ENCODE measurements around the gene TIMP3.

The TIMP3 gene

GRCh38 chr22:32896891-32897290 lies 95.4 kb downstream of the TIMP3 start:
- H2AK5ac ChIP-seq (ENCODE audit: low read length, severe bottlenecking) = no peak overlapping the region
- no peak overlapping the region for H3K27ac ChIP-seq (ENCODE audit: low read length, poor library complexity, severe bottlenecking)
- no peaks in the 10 kb centered on the region for H3K36me3 ChIP-seq (ENCODE audit: control insufficient read depth in 1 of 2, insufficient read depth in 2 of 2, low read depth in 1 of 2, low read length in 2 of 2)
- no peak overlapping the region for H4K8ac ChIP-seq (ENCODE audit: low read length)
- 95% methylated on average over 7 of the region's 7 CpGs for WGBS
- no peaks in the 10 kb centered on the region for H3K79me1 ChIP-seq (replicated peaks; ENCODE audit: low read length, poor library complexity, severe bottlenecking)
- H2BK5ac ChIP-seq (ENCODE audit: low read depth, low read length, poor library complexity, severe bottlenecking) = no peak overlapping the region
- H3K4me2 ChIP-seq (ENCODE audit: low read length, poor library complexity, severe bottlenecking) = no peak overlapping the region
- H3K9ac ChIP-seq (ENCODE audit: low read length) = no peak overlapping the region
- no peak overlapping the region for H3K14ac ChIP-seq (ENCODE audit: low read length in 2 of 2)
- H3K23ac ChIP-seq (ENCODE audit: low read length in 2 of 2) = no peak overlapping the region
- H2BK120ac ChIP-seq (ENCODE audit: low read depth, low read length) = no peak overlapping the region
- no peak overlapping the region for H3K4ac ChIP-seq (ENCODE audit: low read depth in 1 of 2, low read length in 2 of 2)
- H2BK15ac ChIP-seq (ENCODE audit: low read depth, poor library complexity, severe bottlenecking) = no peak overlapping the region
- no peaks in the 10 kb centered on the region for H3K4me1 ChIP-seq (ENCODE audit: control insufficient read depth, insufficient read depth, low read depth, low read length)
- peaks cover 0 to 59% of the 10 kb centered on the region in 2 experiments for H3K27me3 ChIP-seq (ENCODE audit: control insufficient read depth in 1 of 2, insufficient read depth in 1 of 2, low read length in 2 of 2)
- no peak overlapping the region for H2AFZ ChIP-seq (ENCODE audit: low read depth, low read length)
- H3K18ac ChIP-seq (ENCODE audit: low read depth in 1 of 2, low read length in 2 of 2) = no peak overlapping the region
- no peak overlapping the region for H3K4me3 ChIP-seq (ENCODE audit: insufficient read depth in 1 of 2, low read depth in 1 of 2, low read length in 2 of 2)
- H3K9me3 ChIP-seq (ENCODE audit: control insufficient read depth, low read length) = no peaks in the 10 kb centered on the region
- H2BK12ac ChIP-seq (ENCODE audit: low read length in 2 of 2) = no peak overlapping the region
- DNase-seq = no peak
- H4K91ac ChIP-seq (ENCODE audit: low read length) = no peak overlapping the region

GRCh38 chr22:32897400-32897799 lies 95.9 kb downstream of the TIMP3 start:
- Histone ChIP-seq H3K9ac (ENCODE audit: low read length) (no peak overlapping the region), H3K36me3 (ENCODE audit: control insufficient read depth in 1 of 2, insufficient read depth in 2 of 2, low read depth in 1 of 2, low read length in 2 of 2) (no peaks in the 10 kb centered on the region), H2BK5ac (ENCODE audit: low read depth, low read length, poor library complexity, severe bottlenecking) (no peak overlapping the region), H3K27ac (ENCODE audit: low read length, poor library complexity, severe bottlenecking) (no peak overlapping the region), H3K4me2 (ENCODE audit: low read length, poor library complexity, severe bottlenecking) (no peak overlapping the region), H2AK5ac (ENCODE audit: low read length, severe bottlenecking) (no peak overlapping the region), H2AFZ (ENCODE audit: low read depth, low read length) (no peak overlapping the region), H3K9me3 (ENCODE audit: control insufficient read depth, low read length) (no peaks in the 10 kb centered on the region), H3K4me3 (ENCODE audit: insufficient read depth in 1 of 2, low read depth in 1 of 2, low read length in 2 of 2) (no peak overlapping the region), H3K27me3 (ENCODE audit: control insufficient read depth in 1 of 2, insufficient read depth in 1 of 2, low read length in 2 of 2) (peaks cover 0 to 62% of the 10 kb centered on the region in 2 experiments), H2BK15ac (ENCODE audit: low read depth, poor library complexity, severe bottlenecking) (no peak overlapping the region), H3K4ac (ENCODE audit: low read depth in 1 of 2, low read length in 2 of 2) (no peak overlapping the region), H3K18ac (ENCODE audit: low read depth in 1 of 2, low read length in 2 of 2) (no peak overlapping the region), H3K23ac (ENCODE audit: low read length in 2 of 2) (no peak overlapping the region), H3K4me1 (ENCODE audit: control insufficient read depth, insufficient read depth, low read depth, low read length) (no peaks in the 10 kb centered on the region), H3K14ac (ENCODE audit: low read length in 2 of 2) (no peak overlapping the region), H2BK120ac (ENCODE audit: low read depth, low read length) (no peak overlapping the region), H3K79me1 (replicated peaks; ENCODE audit: low read length, poor library complexity, severe bottlenecking) (no peaks in the 10 kb centered on the region), H4K91ac (ENCODE audit: low read length) (no peak overlapping the region), H2BK12ac (ENCODE audit: low read length in 2 of 2) (no peak overlapping the region), H4K8ac (ENCODE audit: low read length) (no peak overlapping the region)
- 80% methylated on average over 5 of the region's 5 CpGs for WGBS
- DNase-seq = peak; percentile 70

GRCh38 chr22:32900886-32901635 lies 99.6 kb downstream of the TIMP3 start:
- Histone ChIP-seq H3K9me3 (ENCODE audit: control insufficient read depth, low read length) (no peaks in the 10 kb centered on the region), H3K4ac (ENCODE audit: low read depth in 1 of 2, low read length in 2 of 2) (no peak overlapping the region), H3K4me2 (ENCODE audit: low read length, poor library complexity, severe bottlenecking) (no peak overlapping the region), H2AFZ (ENCODE audit: low read depth, low read length) (no peak overlapping the region), H2BK12ac (ENCODE audit: low read length in 2 of 2) (no peak overlapping the region), H3K23ac (ENCODE audit: low read length in 2 of 2) (no peak overlapping the region), H3K4me1 (ENCODE audit: control insufficient read depth, insufficient read depth, low read depth, low read length) (no peaks in the 10 kb centered on the region), H4K8ac (ENCODE audit: low read length) (no peak overlapping the region), H3K9ac (ENCODE audit: low read length) (no peak overlapping the region), H3K4me3 (ENCODE audit: insufficient read depth in 1 of 2, low read depth in 1 of 2, low read length in 2 of 2) (no peak overlapping the region), H2AK5ac (ENCODE audit: low read length, severe bottlenecking) (no peak overlapping the region), H3K36me3 (ENCODE audit: control insufficient read depth in 1 of 2, insufficient read depth in 2 of 2, low read depth in 1 of 2, low read length in 2 of 2) (no peaks in the 10 kb centered on the region), H4K91ac (ENCODE audit: low read length) (no peak overlapping the region), H3K18ac (ENCODE audit: low read depth in 1 of 2, low read length in 2 of 2) (no peak overlapping the region), H3K27me3 (ENCODE audit: control insufficient read depth in 1 of 2, insufficient read depth in 1 of 2, low read length in 2 of 2) (peaks cover 0 to 38% of the 10 kb centered on the region in 2 experiments), H3K27ac (ENCODE audit: low read length, poor library complexity, severe bottlenecking) (no peak overlapping the region), H2BK15ac (ENCODE audit: low read depth, poor library complexity, severe bottlenecking) (no peak overlapping the region), H2BK120ac (ENCODE audit: low read depth, low read length) (no peak overlapping the region), H3K14ac (ENCODE audit: low read length in 2 of 2) (no peak overlapping the region), H3K79me1 (replicated peaks; ENCODE audit: low read length, poor library complexity, severe bottlenecking) (no peaks in the 10 kb centered on the region), H2BK5ac (ENCODE audit: low read depth, low read length, poor library complexity, severe bottlenecking) (no peak overlapping the region)
- WGBS = 94% methylated on average over 4 of the region's 4 CpGs
- no peak for DNase-seq

GRCh38 chr22:32901925-32902324 lies 100.4 kb downstream of the TIMP3 start:
- no peak overlapping the region for H3K4me3 ChIP-seq (ENCODE audit: insufficient read depth in 1 of 2, low read depth in 1 of 2, low read length in 2 of 2)
- no peak overlapping the region for H3K4me2 ChIP-seq (ENCODE audit: low read length, poor library complexity, severe bottlenecking)
- H3K4me1 ChIP-seq (ENCODE audit: control insufficient read depth, insufficient read depth, low read depth, low read length) = no peaks in the 10 kb centered on the region
- WGBS = no CpG with 5 or more reads among the region's 1 CpG
- peaks cover 0 to 33% of the 10 kb centered on the region in 2 experiments for H3K27me3 ChIP-seq (ENCODE audit: control insufficient read depth in 1 of 2, insufficient read depth in 1 of 2, low read length in 2 of 2)
- no peak overlapping the region for H3K14ac ChIP-seq (ENCODE audit: low read length in 2 of 2)
- no peak overlapping the region for H3K18ac ChIP-seq (ENCODE audit: low read depth in 1 of 2, low read length in 2 of 2)
- no peak for DNase-seq
- H4K91ac ChIP-seq (ENCODE audit: low read length) = no peak overlapping the region
- no peak overlapping the region for H3K23ac ChIP-seq (ENCODE audit: low read length in 2 of 2)
- no peak overlapping the region for H2BK12ac ChIP-seq (ENCODE audit: low read length in 2 of 2)
- no peak overlapping the region for H4K8ac ChIP-seq (ENCODE audit: low read length)
- no peak overlapping the region for H2BK5ac ChIP-seq (ENCODE audit: low read depth, low read length, poor library complexity, severe bottlenecking)
- no peak overlapping the region for H3K27ac ChIP-seq (ENCODE audit: low read length, poor library complexity, severe bottlenecking)
- no peak overlapping the region for H2BK15ac ChIP-seq (ENCODE audit: low read depth, poor library complexity, severe bottlenecking)
- no peak overlapping the region for H2AFZ ChIP-seq (ENCODE audit: low read depth, low read length)
- no peaks in the 10 kb centered on the region for H3K36me3 ChIP-seq (ENCODE audit: control insufficient read depth in 1 of 2, insufficient read depth in 2 of 2, low read depth in 1 of 2, low read length in 2 of 2)
- H2AK5ac ChIP-seq (ENCODE audit: low read length, severe bottlenecking) = no peak overlapping the region
- no peak overlapping the region for H3K4ac ChIP-seq (ENCODE audit: low read depth in 1 of 2, low read length in 2 of 2)
- H3K79me1 ChIP-seq (replicated peaks; ENCODE audit: low read length, poor library complexity, severe bottlenecking) = no peaks in the 10 kb centered on the region
- no peaks in the 10 kb centered on the region for H3K9me3 ChIP-seq (ENCODE audit: control insufficient read depth, low read length)
- no peak overlapping the region for H2BK120ac ChIP-seq (ENCODE audit: low read depth, low read length)
- no peak overlapping the region for H3K9ac ChIP-seq (ENCODE audit: low read length)
